CD4-positive, alpha-beta T cell treated with Interleukin-4 for 4 hours (primary cell): ENCODE data around the gene ADAMTS17.
"Not testable (repeated sequence)": the region's sequence is repeated elsewhere in the genome, so short reads cannot be mapped to it uniquely, and the experiment has no call there.

ENCODE experiments used
- DNase-seq: peaks from one replicate; pipeline ENCODE4 v3.0.0-alpha.2; 2020

Gene ADAMTS17

DNA sequence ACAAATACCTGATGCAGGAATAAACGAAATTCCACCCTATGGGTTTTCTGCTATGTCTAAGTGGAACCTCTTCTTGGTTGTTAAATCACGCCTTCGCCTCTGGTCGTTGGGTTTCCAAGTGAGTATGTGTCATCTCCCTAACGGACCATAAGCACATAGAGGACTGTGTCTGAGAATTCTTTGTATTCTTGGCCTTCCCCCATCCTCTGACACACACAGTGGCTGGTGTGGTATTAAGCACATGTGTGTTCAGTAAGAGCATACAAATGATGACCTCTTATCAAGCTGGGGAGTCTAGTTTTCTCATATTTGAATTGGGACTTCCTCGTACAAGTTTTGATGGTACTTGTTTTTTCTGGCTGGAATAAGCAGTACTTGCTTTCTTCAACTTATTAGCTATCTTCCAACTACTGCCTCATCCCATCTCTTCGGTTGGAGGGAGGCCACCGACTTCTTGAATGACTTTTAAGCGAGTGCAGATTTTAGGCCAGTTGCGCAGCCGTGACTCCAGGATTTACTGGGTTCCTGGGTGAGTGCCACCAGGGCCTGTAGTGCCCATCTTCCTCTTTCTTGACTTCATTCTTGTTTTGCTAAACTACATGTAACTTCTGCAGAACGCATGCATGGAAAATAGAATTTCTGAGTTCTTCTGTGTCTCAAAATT lies 240.2 kb downstream of the ADAMTS17 start:
- DNase-seq, result no peak

DNA sequence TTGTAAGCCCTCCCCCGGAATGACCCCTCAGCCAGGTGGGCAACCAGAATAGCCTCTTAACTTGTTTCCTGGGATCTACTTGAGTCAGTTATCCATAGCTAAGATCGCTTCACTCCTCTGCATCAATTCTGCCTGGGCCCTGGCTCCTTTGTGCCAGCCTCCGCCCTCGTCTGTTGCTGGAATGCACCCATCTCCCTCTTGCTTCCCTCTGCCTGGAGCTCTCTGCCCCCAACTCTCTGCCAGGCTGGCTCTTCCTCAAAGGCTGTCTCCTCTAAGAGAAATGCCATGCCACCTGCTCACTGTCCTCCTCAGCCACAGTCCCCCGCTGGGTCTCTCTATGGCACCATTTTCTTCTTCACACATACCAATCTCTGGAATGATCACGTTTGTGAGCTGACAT lies 240.8 kb downstream of the ADAMTS17 start:
- no peak for DNase-seq

DNA sequence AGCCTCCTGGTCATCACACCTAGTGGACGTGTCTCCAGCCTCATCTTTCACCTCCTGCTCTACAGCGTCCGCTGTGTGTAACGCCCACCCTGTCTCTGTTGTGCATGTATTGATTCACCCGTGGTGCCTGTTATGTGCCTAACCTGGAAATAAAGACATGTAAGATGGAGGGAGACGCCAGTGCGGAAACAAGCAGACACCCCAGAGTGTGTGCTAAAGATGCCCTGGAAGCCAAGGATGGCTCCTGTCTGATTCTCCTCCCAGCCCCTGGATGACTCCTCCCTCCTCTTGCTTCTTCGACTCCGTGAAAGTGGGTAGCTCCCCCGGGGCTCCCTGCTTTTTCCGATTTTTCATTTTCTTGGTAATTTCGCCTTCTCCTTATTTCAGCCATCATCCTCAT lies 241.8 kb downstream of the ADAMTS17 start:
- no peak for DNase-seq

DNA sequence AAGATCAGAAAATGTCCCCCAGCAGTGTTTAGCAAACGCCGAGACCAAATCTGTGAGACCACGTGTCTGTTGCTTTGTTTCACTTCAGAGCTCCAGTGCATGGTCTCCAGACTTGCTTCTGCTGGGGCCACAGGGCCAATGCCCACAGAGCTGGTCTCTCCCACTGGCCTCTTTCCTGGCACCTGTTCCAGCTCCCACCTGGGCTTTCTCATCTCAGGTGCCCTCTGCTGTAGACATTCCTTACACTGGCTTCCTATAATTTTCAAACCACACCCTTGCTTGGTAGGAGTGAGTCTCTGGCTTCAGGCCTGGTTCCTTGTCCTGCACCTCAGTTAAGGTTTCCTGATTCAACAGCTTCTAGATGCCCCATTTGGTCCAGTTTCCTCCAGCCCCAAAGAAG lies 243.1 kb downstream of the ADAMTS17 start:
- DNase-seq, result no peak

DNA sequence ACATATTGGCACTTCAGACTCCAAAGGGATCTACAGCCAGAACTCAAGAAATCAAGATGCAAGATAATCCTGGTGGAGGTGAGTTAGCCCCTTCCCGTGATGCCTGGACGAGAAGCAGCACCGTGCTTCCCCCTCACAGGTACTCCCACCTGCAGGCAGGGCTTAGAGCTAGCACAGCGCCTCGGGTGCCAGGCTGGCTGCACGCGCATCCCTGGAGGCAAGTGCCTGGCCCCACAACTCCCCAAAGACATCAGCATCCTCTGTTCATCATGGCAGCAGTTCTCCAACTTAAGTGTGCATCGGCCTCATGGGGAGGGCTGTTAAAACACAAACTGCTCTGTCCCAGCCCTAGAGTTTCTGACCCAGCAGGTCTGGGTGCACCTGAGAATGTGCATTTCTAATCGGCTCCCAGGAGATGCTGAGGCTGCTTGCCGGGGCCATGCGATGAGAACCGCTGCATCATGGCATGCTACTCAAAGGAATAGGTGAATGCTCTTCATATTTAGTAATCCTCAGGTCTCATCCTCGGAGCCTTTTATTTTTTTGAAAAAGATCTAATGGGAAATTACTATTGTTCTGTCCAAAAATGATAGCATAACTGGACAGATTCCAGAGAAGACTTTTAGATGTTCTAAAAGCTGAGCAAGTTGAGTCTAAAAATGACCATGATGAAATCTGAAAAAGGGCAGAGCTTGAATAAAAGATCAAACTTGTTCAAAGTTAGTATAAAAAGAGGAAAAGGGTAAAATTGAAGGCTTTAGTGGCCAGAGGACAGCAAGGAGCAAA lies 244.2 kb downstream of the ADAMTS17 start:
- no peak for DNase-seq

DNA sequence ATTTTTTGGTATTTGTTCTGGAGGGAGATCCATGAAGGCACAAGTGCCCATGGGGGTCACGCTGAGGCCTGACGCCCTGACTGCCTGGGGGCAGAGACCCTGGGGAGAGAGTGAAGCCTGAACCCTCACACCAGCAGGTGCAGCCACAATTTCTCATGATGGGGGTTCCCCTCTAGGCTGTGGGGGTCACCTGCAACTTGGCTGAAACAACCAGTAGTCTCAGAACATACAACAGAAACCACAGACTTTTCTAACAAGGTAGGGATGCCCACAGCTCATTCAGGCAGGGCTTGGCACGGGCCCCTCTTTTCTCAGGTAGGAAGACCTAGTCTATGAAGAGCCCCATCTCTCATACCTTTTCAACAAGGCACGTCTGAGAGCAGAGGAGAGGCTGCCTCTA lies 245.1 kb downstream of the ADAMTS17 start:
- no peak for DNase-seq

DNA sequence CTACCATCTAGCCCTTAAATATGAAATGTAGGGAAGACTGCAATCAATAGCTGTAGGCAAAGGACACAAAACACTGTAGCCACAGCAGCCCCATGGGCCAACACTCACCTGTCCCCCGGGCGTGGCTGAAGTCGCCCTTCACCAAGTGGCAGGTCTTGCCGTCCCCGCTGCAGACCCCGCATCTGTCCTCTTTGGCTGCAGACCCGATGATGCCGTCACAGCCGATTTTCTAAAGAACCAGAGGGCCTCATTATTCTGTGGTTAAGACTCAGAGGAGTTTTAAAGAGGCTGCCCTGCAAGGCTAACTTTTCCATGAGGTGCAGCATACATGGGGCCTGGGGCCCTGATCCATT lies 245.6 kb downstream of the ADAMTS17 start:
- DNase-seq, result no peak

DNA sequence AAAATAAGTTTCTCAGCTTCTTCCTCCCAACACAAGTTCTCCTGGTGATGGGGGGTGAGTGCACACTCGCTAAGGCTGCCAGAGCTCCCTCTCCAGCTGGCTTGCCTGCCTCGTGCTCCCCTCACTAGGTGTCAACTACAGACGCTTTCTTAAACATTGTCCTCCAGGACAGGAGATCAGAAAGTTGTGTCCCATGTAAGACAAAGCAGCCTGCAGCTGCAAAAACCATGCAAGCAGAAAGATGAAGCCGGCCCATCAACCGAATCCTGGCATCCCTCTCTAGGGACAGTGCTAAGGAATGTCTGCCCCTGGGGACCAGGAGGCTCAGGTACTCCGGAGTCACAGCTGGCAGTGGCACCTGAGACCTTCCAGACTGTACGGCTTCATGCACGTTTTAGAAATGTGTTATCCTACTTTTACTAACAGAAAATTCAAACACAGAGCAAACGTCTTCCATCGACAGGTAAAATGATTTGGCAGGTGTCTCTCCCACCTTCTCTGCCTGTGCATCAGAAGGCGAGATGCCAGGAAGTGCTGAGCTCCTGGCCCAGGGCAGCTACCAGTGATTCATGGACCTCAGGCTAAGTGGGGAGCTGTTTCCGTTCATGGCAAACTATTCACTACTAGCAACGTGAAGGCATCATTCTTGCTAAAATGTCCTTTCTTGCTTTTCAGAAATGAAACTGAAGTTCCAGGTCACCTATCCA lies 246.1 kb downstream of the ADAMTS17 start:
- no peak for DNase-seq

DNA sequence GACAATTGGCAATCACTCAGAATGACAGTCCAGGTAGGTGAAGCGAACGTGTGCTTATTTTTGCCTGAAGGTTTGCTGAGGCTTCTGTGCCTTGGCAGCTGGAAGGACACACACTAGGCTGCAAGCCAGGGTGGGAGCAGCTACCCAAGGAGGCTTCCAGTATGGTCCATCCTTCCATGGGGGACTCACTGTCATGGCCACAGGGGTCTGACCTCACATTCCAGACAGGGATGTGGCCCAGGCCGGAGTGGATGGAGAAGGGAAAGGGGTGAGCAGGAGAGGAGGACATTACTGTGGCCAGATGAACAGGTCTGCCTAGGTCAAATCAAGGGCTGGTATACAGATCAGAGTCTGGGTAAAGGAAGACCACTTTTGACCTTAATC lies 247.7 kb downstream of the ADAMTS17 start:
- no peak for DNase-seq

DNA sequence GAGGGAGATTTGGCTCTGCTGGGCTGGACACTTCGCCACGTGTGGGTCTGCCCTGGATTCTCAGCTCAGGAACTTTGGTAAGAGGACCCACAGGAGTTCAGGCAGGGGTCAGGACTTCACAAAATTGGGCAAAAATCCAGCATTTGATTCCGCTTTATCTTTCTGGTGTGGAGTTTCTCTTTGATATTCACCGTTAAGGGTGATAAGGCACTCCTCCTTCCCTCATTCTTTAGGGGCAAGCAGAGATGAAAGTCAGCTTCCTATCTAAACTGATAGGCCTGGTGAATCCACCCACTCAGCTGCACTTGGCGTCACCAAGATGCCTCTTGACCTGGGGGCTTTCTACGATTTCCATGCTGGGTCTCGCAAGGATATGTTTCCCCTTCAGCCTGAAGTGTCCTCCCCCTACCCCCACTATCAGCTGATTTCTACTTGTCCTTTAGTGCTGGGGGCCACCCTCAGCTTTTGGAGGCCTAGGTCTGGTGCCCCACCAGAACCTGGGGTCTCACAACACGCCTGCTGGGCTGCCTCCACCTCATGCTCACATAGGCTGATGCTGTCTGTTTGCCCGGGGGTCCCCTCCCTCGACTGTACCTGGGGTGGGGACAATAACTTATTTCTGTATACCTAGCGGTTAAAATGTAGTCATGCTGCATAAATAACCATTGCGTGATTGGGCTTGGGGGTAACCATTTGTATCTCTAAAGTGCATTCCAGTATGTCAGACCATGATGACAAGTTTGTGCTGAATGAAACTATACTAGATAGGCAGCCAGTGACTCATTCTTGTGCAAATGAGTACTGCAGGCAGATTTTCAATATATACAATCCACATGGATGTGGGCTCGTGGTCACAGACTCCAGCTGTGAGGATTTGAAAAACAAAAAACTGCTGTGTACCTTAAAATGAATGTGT lies 248.3 kb downstream of the ADAMTS17 start:
- DNase-seq, result no peak

DNA sequence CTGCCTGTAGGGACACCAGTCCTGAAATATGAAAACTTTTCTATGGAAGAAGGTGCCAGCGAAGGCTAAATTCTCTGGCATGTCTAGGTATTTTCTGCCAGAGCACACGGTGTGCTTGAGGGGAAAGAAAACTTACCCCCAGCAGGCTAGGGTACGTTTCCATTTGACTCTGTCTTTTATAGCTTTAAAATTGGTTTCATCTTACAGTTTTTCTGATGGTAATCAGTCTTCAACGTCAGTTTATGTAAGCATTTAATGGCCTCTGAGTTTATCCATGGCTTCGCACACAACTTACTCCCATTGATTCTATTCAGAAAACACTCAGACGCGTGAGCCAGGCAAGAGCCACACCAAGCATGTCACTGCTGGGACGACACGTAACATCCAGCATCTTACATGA lies 249.7 kb downstream of the ADAMTS17 start:
- no peak for DNase-seq

DNA sequence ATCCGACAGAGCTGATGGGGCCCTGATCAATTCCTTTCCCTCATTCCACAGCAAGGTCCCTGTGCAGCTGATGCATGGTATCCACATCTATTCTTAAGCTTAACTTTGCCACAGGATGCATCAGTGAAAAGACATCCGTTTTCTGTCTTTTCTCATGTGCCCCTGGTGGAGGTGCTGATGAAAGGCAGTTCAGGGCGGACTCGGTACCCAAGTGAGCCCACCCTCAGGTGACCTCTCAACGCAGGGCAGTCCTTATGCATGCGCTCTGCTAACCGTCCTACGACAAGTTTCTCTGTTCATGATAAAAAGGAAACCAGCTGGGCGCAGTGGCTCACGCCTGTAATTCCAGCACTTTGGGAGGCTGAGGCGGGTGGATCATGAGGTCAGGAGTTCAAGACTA lies 251.4 kb downstream of the ADAMTS17 start:
- no peak for DNase-seq

DNA sequence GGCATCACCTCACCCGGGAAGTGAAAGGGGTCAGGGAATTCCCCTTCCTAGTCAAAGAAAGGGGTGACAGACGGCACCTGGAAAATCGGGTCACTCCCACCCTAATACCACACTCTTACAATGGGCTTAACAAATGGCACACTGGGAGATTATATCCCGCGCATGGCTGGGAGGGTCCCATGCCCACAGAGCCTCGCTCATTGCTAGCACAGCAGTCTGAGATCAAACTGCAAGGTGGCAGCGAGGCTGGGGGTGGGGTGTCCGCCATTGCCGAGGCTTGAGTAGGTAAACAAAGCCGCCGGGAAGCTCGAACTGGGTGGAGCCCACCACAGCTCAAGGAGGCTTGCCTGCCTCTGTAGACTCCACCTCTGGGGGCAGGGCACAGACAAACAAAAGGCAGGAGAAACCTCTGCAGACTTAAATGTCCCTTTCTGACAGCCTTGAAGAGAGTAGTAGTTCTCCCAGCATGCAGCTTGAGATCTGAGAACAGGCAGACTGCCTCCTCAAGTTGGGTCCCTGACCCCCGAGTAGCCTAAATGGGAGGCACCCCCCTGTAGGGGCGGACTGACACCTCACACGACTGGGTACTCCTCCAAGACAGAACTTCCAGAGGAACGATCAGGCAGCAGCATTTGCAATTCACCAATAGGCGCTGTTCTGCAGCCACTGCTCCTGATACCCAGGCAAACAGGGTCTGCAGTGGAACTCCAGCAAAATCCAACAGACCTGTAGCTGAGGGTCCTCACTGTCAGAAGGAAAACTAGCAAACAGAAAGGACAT lies 257.5 kb downstream of the ADAMTS17 start:
- DNase-seq, result not testable (repeated sequence)

DNA sequence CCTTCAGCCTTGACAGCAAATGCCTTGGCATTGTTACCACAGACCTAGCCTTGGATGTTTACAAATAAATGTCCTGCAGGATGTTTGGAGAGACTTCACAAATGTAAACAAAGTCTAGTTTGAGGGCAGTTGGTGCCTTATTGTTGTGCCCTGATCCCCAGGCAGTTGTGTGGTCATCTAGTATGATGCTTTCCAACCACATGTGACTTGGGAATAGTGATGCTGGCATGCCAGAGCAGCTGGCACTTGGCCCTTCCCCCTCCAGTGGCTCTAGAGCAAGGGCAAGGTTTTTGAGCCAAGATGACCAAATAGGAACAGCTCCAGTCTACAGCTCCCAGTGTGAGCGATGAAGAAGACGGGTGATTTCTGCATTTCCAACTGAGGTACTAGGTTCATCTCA lies 258.2 kb downstream of the ADAMTS17 start:
- no peak for DNase-seq

DNA sequence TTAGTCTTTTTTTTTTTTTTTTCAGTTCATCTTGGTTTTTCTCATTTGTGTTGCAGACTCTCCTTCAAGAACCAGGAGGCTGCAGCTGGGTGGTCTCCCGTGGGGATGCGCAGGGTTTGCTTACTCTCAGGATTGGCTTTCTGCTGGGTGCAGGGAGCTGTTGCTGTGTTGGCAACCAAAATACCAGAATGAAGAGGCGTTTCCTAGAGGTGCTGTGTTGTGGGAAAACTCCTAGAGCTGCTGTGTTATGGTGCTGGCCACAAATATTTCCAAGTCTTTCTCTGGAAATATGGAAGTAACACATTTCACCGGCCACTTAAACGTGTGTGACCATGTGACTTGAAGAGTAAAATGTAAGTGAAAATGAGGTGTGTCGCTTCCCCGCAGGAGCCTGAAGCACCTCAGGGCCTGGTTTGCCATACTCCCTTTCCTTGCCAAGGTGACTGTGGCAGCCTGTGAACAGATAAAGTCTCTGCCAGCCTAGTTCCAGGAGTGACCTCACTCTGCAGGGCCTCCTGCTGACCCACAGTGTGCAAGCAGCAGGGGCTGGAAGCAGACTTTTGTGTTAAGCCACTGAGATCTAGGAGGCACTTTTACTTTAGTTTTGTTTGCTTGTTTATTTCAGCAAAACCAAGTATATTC lies 258.9 kb downstream of the ADAMTS17 start:
- no peak for DNase-seq

DNA sequence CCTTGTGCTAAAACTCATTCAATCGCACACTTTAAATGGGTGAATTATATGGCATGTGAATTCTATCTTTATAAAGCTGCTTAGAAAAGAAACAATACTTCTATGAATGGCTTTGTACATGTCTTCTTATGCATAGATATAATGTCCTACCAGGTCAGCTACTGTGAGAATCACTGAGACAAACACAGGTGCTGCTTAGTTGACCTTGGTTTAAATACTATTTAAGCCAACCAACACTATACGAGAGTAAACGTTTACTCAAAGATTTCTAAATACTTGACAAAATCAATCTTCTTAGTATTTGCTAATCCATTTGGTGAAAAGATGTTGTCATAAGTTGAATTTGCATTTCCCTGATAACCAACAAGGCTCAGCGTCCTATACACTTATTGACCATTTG lies 260.3 kb downstream of the ADAMTS17 start:
- no peak for DNase-seq

DNA sequence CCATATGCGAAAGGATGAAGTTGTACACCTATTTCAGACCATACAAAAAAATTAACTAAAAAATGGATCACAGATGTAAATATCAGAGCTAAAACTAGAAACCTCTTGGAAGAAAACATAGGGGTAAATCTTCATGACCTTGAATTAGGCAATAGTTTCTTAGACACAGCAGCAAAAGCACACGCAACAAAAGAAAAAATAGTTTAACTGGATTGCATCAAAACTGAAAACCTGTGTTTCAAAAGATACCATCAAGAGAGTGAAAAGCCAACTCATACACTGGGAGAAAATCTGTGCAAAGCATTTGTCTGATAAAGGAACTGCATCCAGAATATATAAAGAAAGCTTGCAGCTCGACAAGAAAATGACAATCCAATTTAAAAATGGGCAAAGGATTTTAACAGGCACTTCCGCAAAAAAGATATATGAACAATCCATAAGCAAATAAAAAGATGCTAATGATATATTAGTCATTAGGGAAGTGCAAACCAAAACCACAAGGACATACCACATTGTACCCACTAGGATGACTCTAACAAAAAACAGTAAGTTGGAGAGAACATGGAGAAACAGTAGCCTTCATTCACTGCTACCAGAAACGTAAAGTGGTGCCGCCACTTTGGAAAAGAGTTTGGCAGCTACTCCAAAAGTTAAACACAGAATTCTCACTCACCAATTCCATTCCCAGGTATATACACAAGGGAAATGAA lies 263.1 kb downstream of the ADAMTS17 start:
- no peak for DNase-seq

DNA sequence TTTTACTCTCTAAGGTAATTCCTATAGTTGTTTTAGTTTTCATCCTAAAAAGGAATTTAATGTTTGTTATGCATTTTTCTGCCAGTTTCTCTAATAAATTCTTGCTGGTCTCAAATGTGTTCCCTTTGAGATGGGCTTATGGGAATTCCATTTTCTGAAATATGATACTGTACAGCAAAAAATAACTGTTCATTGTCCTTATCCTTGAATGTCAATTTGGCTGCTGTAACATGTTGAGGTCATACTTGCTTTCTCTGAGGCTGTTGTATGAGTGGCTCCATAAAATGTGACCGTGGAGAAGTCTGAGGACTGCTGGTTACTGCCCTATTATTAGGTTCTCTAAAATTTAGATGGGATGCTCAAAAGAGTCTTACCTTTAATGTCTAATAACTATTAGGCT lies 266.5 kb downstream of the ADAMTS17 start:
- no peak for DNase-seq

DNA sequence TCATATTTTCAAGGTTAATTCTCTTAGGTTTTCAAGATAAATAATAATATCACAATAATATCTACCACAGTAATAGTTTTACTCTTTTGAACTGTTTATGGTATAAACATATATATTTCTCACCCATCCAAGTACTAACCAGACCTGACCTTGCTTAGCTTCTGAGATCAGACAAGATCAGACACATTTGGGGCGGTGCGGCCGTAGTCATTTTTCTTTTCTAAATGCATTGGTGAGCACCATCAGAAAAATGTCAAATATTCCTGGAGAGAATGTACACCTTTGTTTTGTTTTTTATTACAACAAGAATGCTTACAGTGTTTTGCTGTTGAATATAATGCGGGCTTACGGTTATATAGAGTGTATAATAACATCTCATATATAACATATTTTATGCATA lies 267.8 kb downstream of the ADAMTS17 start:
- no peak for DNase-seq

DNA sequence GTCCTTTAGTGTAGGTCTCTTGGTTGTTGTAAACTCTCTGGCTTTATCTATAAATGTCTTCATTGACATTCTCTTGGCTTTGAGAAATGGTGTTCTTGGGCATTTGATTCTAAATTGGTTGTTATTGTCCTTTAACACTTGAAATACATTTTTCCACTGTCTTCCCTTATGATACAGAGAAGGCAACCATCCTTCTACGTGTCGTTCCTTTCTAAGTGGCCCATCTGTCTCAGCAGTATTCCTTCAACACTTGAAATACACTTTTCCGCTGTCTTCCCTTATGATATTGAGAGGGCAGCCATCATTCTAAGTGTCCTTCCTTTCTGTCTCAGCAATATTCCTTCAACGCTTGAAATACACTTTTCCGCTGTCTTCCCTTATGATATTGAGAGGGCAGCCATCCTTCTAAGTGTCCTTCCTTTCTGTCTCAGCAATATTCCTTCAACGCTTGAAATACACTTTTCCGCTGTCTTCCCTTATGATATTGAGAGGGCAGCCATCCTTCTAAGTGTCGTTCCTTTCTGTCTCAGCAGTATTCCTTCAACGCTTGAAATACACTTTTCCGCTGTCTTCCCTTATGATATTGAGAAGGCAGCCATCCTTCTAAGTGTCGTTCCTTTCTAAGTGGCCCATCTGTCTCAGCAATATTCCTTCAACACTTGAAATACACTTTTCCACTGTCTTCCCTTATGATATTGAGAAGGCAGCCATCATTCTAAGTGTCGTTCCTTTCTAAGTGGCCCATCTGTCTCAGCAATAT lies 275.1 kb downstream of the ADAMTS17 start:
- not testable (repeated sequence) for DNase-seq
